ENCODE results near the gene SLC19A1.

GRCh38 chr21:45506836-45507522 is 35.3 kb downstream of the SLC19A1 start:
- TF ChIP-seq POLR2AphosphoS5 (IDR thresholded peaks at IDR 0.05; ENCODE audit: borderline replicate concordance, low read depth, low read length) (no peak), EZH2 (IDR thresholded peaks at IDR 0.05) (no peak)

Data from SK-N-MC (cell line).